ENCODE data around the gene TMTC1. TPM values are rescaled to one million over a fixed set of nuclear protein-coding genes. Genes with fewer than 3 reads are reported as not detected.

TMTC1 gene
- total and polyA plus RNA-seq, 2 of the 8 experiments (the other 6 are each of a cell fraction or from before 2014, with no cell fraction given) = 15.4 to 20.8 TPM

- TF ChIP-seq PHF8 (conservative IDR thresholded peaks at IDR 0.05; ENCODE audit: low read depth, low read length) (no peak), SIX5 (IDR thresholded peaks at IDR 0.05; ENCODE audit: low read depth, low read length) (no peak), KDM4A (IDR thresholded peaks at IDR 0.05; ENCODE audit: low read depth, low read length, severe bottlenecking) (no peak), HDAC6 (IDR thresholded peaks at IDR 0.05; ENCODE audit: low read depth, low read length) (no peak), TEAD4 (IDR thresholded peaks at IDR 0.05; ENCODE audit: low read depth, low read length) (no peak)
- H3K4me1 ChIP-seq (replicated peaks in 1 of 4; ENCODE audit: control insufficient read depth in 3 of 4, insufficient read depth in 4 of 4, low read length in 3 of 4) = peaks cover 0 to 3% (median 1%) of the 10 kb centered on the region in 4 experiments; a peak in 3 of 7 replicates
- no peak overlapping the region for H4K5ac ChIP-seq (ENCODE audit: insufficient read length, low read depth, low read length)
- DNase-seq (ENCODE audit: low read depth in 1 of 2, low spot score in 2 of 2) (no peak), FAIRE-seq (no peak)
- H2BK20ac ChIP-seq (ENCODE audit: low read length) = no peak overlapping the region
- H2BK5ac ChIP-seq (ENCODE audit: low read depth, low read length) = no peak overlapping the region
- no peaks in the 10 kb centered on the region for H3K23me2 ChIP-seq (ENCODE audit: low read depth, low read length)
- no peak overlapping the region for H3K18ac ChIP-seq (ENCODE audit: extremely low read depth, low read length)
- no peaks in the 10 kb centered on the region for H3K27me3 ChIP-seq (replicated peaks in 1 of 4; ENCODE audit: control insufficient read depth in 3 of 4, extremely low read depth in 1 of 4, insufficient read depth in 3 of 4, low read length in 3 of 4)
- no peak overlapping the region for H2BK12ac ChIP-seq (ENCODE audit: low read depth, low read length)
- H3K79me1 ChIP-seq (ENCODE audit: low read depth, low read length) = no peaks in the 10 kb centered on the region; the same call in 1 of the 2 replicates
- H3K9me3 ChIP-seq (ENCODE audit: insufficient read depth in 2 of 2, low read depth in 1 of 2, low read length in 1 of 2) = no peaks in the 10 kb centered on the region
- no peaks in the 10 kb centered on the region for H4K20me1 ChIP-seq (replicated peaks in 1 of 2; ENCODE audit: control insufficient read depth in 1 of 2, insufficient read depth in 2 of 2, low read length in 2 of 2)
- H2BK120ac ChIP-seq (replicated peaks; ENCODE audit: low read depth, low read length) = no peak overlapping the region
- H3K9ac ChIP-seq (replicated peaks in 1 of 4; ENCODE audit: extremely low read depth in 1 of 4, low read depth in 3 of 4, low read length in 3 of 4) = no peak overlapping the region
- ChIA-PET POLR2A (ENCODE audit: partially characterized antibody) (no interaction called here), CTCF (ENCODE audit: partially characterized antibody) (interaction anchor here (0.7 to 1.0 kb wide), 2 partner anchors 8 to 33 kb away, joined by 3 read pairs; no protein-coding TSS in a partner anchor)
- H3K23ac ChIP-seq (ENCODE audit: insufficient read length) = no peak overlapping the region
- H3K4me3 ChIP-seq (ENCODE audit: extremely low read depth in 1 of 4, insufficient read depth in 2 of 4, low read depth in 3 of 4, low read length in 4 of 4) = no peak overlapping the region
- no peak overlapping the region for H4K91ac ChIP-seq (replicated peaks; ENCODE audit: insufficient read length, low read length)
- no peak overlapping the region for H2AK5ac ChIP-seq (ENCODE audit: low read depth, low read length)
- no peak overlapping the region for H4K8ac ChIP-seq (ENCODE audit: extremely low read depth, insufficient read depth, low read length)
- H3K56ac ChIP-seq (replicated peaks; ENCODE audit: insufficient read length, low read depth, low read length) = no peak overlapping the region
- no peak overlapping the region for H2BK15ac ChIP-seq (ENCODE audit: low read length)
- H3K27ac ChIP-seq (ENCODE audit: low read depth, low read length) = no peak overlapping the region
- no peaks in the 10 kb centered on the region for H3K79me2 ChIP-seq (ENCODE audit: control insufficient read depth in 1 of 2, insufficient read depth in 2 of 2, low read length in 2 of 2)
- H3K4me2 ChIP-seq (ENCODE audit: insufficient read depth in 1 of 2, low read depth in 2 of 2, low read length in 2 of 2) = no peak overlapping the region
- H3K36me3 ChIP-seq (ENCODE audit: control insufficient read depth in 2 of 4, insufficient read depth in 4 of 4, low read length in 3 of 4) = peaks cover 0 to 2% (median 0%) of the 10 kb centered on the region in 4 experiments; a peak in 1 of 8 replicates
- H2AFZ ChIP-seq (ENCODE audit: low read length) = no peak overlapping the region
- H3K14ac ChIP-seq (ENCODE audit: insufficient read length) = no peak overlapping the region
- H3K4ac ChIP-seq (replicated peaks; ENCODE audit: insufficient read length, low read depth, low read length) = no peak overlapping the region
Measured at GRCh38 chr12:29709054-29709453, 74.7 kb downstream of the TMTC1 start.
